Liver (tissue), 3 donors: ENCODE measurements around the gene BRINP1.
"Not testable (repeated sequence)": the region's sequence is repeated elsewhere in the genome, so short reads cannot be mapped to it uniquely, and the experiment has no call there.

ENCODE experiments used
- EGR1 ChIP-seq, 2 donors: IDR thresholded peaks; 2 replicates each; pipeline ENCODE4 v1.6.1; 2016 to 2018; ENCODE audit warnings: antibody characterized with exemption in 2 of 2, low read depth in 2 of 2
- RAD21 ChIP-seq, 2 donors: IDR thresholded peaks; 2 replicates each; pipeline ENCODE4 v1.6.1; 2016; ENCODE audit warnings: antibody characterized with exemption in 2 of 2, mild to moderate bottlenecking in 2 of 2
- SP1 ChIP-seq: IDR thresholded peaks from 2 replicates; pipeline ENCODE4 v1.6.1; 2018; ENCODE audit warnings: antibody characterized with exemption, mild to moderate bottlenecking
- TAF1 ChIP-seq: conservative IDR thresholded peaks from 2 replicates; pipeline ENCODE4 v1.6.1; 2016; ENCODE audit warnings: antibody characterized with exemption, mild to moderate bottlenecking
- TF ChIP-seq, protein P1 (sequence below): fragments of 150-350 bp; IDR thresholded peaks from 2 replicates; pipeline ENCODE4 v1.5.1; 2017; ENCODE audit warnings: improper control_type of control experiment, low read depth, low read length; ENCODE audit not compliant: missing input control
- TF ChIP-seq, protein P2 (sequence below): IDR thresholded peaks from 2 replicates; pipeline ENCODE4 v1.6.1; 2016; ENCODE audit warnings: antibody characterized with exemption
- donor health status: healthy.
- donor health status: healthy.

DNA sequence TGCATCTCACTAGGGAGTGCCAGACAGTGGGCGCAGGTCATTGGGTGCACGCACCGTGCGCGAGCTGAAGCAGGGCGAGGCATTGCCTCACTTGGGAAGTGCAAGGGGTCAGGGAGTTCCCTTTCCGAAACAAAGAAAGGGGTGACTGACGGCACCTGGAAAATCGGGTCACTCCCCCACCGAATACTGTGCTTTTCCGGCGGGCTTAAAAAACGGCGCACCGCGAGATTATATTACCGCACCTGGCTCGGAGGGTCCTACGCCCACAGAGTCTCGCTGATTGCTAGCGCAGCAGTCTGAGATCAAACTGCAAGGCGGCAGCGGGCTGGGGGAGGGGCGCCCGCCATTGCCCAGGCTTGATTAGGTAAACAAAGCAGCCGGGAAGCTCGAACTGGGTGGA lies 200.0 kb downstream of the BRINP1 start:
- TF ChIP-seq, protein P1, sequence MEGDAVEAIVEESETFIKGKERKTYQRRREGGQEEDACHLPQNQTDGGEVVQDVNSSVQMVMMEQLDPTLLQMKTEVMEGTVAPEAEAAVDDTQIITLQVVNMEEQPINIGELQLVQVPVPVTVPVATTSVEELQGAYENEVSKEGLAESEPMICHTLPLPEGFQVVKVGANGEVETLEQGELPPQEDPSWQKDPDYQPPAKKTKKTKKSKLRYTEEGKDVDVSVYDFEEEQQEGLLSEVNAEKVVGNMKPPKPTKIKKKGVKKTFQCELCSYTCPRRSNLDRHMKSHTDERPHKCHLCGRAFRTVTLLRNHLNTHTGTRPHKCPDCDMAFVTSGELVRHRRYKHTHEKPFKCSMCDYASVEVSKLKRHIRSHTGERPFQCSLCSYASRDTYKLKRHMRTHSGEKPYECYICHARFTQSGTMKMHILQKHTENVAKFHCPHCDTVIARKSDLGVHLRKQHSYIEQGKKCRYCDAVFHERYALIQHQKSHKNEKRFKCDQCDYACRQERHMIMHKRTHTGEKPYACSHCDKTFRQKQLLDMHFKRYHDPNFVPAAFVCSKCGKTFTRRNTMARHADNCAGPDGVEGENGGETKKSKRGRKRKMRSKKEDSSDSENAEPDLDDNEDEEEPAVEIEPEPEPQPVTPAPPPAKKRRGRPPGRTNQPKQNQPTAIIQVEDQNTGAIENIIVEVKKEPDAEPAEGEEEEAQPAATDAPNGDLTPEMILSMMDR: not testable (repeated sequence)
- TF ChIP-seq, protein P2, sequence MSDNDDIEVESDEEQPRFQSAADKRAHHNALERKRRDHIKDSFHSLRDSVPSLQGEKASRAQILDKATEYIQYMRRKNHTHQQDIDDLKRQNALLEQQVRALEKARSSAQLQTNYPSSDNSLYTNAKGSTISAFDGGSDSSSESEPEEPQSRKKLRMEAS: not testable (repeated sequence)
- TF ChIP-seq TAF1; EGR1 (IDR thresholded peaks at IDR 0.05; ENCODE audit: low read depth in 2 of 2); SP1; RAD21 (IDR thresholded peaks at IDR 0.05): not testable (repeated sequence)
